GM12865 (cell line): Measurements from ENCODE around the gene TGM5.
A peak's percentile ranks its signal among the peaks of the same experiment; 100 is the strongest.
"Not testable (repeated sequence)": the region's sequence is repeated elsewhere in the genome, so short reads cannot be mapped to it uniquely, and the experiment has no call there.

Experiments used
- DNase-seq: peaks from one replicate; pipeline ENCODE4 v3.0.0; 2010; ENCODE audit warnings: low read depth
- H3K4me3 ChIP-seq: 2 replicates; pipeline ENCODE4 v1.5.1; 2011; ENCODE audit warnings: mild to moderate bottlenecking, low read depth, low read length, control low read depth
- TF ChIP-seq, protein P1 (sequence below): IDR thresholded peaks from 2 replicates; pipeline ENCODE4 v1.5.1; 2011; ENCODE audit warnings: low read length, control low read depth, low read depth, inconsistent platforms; ENCODE audit not compliant: insufficient read depth; ENCODE audit errors: missing control alignments

The TGM5 gene

GRCh38 chr15:43276563-43277200, 10.0 kb upstream of the TGM5 start:
- no peak overlapping the region for H3K4me3 ChIP-seq
- DNase-seq, result no peak
- TF ChIP-seq, protein P1, sequence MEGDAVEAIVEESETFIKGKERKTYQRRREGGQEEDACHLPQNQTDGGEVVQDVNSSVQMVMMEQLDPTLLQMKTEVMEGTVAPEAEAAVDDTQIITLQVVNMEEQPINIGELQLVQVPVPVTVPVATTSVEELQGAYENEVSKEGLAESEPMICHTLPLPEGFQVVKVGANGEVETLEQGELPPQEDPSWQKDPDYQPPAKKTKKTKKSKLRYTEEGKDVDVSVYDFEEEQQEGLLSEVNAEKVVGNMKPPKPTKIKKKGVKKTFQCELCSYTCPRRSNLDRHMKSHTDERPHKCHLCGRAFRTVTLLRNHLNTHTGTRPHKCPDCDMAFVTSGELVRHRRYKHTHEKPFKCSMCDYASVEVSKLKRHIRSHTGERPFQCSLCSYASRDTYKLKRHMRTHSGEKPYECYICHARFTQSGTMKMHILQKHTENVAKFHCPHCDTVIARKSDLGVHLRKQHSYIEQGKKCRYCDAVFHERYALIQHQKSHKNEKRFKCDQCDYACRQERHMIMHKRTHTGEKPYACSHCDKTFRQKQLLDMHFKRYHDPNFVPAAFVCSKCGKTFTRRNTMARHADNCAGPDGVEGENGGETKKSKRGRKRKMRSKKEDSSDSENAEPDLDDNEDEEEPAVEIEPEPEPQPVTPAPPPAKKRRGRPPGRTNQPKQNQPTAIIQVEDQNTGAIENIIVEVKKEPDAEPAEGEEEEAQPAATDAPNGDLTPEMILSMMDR, result no peak

DNA sequence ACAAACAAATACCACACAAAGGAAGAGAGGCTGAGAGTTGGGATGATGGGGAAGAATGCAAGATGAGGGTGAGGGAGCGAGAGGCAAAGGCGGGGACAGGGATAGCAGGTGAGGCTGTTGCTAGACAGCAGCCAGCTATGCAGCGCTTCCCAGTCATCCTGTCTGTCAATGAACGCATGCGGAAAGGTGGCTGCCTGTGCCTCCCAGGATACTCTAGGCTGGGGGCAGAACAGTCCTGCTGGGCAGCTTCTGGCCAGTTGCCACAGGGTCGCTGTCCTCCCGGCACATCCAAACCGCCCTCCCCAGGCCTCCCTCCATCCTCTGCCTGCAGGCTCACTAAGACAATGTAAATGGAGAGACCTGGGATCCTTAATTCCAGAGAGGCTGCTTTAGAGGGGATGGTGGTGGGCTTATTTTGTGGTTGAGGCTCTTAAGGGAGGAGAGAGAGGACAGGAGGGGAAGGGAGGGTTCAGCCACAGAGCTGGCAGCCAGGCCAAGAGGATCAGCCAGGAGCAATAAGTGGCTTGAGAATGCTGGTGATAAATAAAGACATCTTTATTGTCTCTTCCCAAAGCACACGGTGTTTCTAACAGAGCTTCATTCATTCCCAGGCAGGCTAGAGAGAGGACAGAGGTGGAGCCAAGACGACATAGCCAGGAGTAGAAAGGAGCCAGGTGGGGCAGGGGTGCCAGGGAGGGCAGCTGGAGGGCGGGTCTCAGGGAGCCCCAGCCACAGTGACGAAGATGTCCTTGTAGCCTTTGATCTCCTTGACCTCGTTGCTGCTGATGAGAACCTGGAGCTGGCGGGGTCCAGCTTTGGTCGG, 9.2 kb upstream of the TGM5 start:
- no peak for DNase-seq
- TF ChIP-seq, protein P1, result no peak
- no peak overlapping the region for H3K4me3 ChIP-seq

DNA sequence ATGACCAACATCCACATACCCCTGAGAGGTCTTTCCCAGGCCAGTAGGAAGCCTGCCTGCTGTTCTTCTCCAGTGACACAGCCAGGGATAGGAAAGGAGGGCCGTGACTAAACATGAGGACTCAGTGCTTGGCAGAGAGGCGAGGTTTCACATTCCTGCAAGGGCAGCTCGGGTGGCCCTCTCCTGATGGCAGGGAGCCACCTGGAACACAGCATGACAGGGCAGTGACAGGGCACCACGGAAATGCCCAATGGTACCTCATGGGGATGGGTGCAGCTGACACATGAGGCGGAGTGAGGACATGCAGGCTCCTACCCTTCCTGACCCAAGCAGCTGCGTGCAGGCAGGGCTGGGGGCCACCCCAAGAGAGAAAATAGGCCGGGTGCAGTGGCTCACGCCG, 7.4 kb upstream of the TGM5 start:
- DNase-seq, result no peak
- TF ChIP-seq, protein P1, result no peak
- H3K4me3 ChIP-seq, result no peak overlapping the region

- TF ChIP-seq, protein P1, result no peak
These were observed 6.5 kb upstream of the TGM5 start for GRCh38 chr15:43273243-43273642.

GRCh38 chr15:43271908-43272307, 5.2 kb upstream of the TGM5 start:
- DNase-seq, H3K4me3 ChIP-seq: not testable (repeated sequence)

More at GRCh38 chr15:43273243-43273642, 6.5 kb upstream of the TGM5 start:
- DNase-seq, result no peak
- H3K4me3 ChIP-seq, result no peak overlapping the region

GRCh38 chr15:43270676-43271306, 4.1 kb upstream of the TGM5 start:
- DNase-seq, result peak; percentile 28
- no peak overlapping the region for H3K4me3 ChIP-seq
- TF ChIP-seq, protein P1, result no peak

- DNase-seq, result no peak
- no peak overlapping the region for H3K4me3 ChIP-seq
- TF ChIP-seq, protein P1, result no peak
These were observed 3.5 kb upstream of the TGM5 start for GRCh38 chr15:43270113-43270665.
